GM12878 (cell line): ENCODE measurements around the gene RPS10. TPM values are rescaled to one million over a fixed set of nuclear protein-coding genes. Genes with fewer than 3 reads are reported as not detected.

ENCODE experiments used
- ATAC-seq: fragments of 200-7000 bp; cut with Tn5 transposase; 3 replicates; pipeline ENCODE4 v1.9.1; 2020; ENCODE audit warnings: mild to moderate bottlenecking, moderate library complexity
- BruUV-seq: library from RNA; stranded (reverse); fragments of 400-500 nt; replicated peaks from 2 replicates; lab custom pipeline; 2021; lab: Mats Ljungman, UMichigan
- CTCF ChIA-PET: fragments of 300-600 bp; sonication (Branson Sonifier 250); formaldehyde crosslinking; extraction: SDS; loops from one replicate; lab custom pipeline; 2021; ENCODE audit warnings: inconsistent platforms; lab: Yijun Ruan, JAX
- POLR2A ChIA-PET: fragments of 350-600 bp; formaldehyde crosslinking; extraction: SDS; loops from one replicate; lab custom pipeline; 2021; ENCODE audit warnings: inconsistent platforms; lab: Charles Lee
- RAD21 ChIA-PET: fragments of 300-600 bp; sonication (Branson Sonifier 250); formaldehyde crosslinking; loops from one replicate; lab custom pipeline; 2023; ENCODE audit warnings: antibody characterized with exemption; ENCODE audit not compliant: unreplicated experiment; lab: Charles Lee
- SMC1A ChIA-PET: fragments of 300-600 bp; sonication (Branson Sonifier 250); formaldehyde crosslinking; loops from one replicate; lab custom pipeline; 2023; ENCODE audit not compliant: unreplicated experiment, uncharacterized antibody; lab: Charles Lee
- DNase-seq: peaks from one replicate; pipeline ENCODE4 v3.0.0-alpha.2; 2011; ENCODE audit warnings: low read depth, low spot score
- FAIRE-seq: peaks from 3 replicates; lab custom pipeline; 2011; peaks lifted over from hg19 to GRCh38; lab: Jason Lieb, UNC
- H2AFZ ChIP-seq: 2 replicates; pipeline ENCODE4 v1.6.0; 2011; ENCODE audit warnings: low read depth, low read length, control low read depth; ENCODE audit not compliant: control insufficient read depth
- H3K27ac ChIP-seq: 2 replicates; pipeline ENCODE4 v1.5.1; 2011; ENCODE audit warnings: control low read depth; ENCODE audit not compliant: control insufficient read depth, insufficient read depth
- H3K27me3 ChIP-seq, 2 experiments: replicated peaks in 1 of 2; 2 replicates each; pipeline versions ENCODE4 v1.6.0 to v1.6.1; 2011; ENCODE audit warnings: low read length in 1 of 2; ENCODE audit not compliant: control insufficient read depth in 2 of 2, insufficient read depth in 2 of 2
- H3K36me3 ChIP-seq, 2 experiments: 2 replicates each; pipeline ENCODE4 v1.5.1; 2011; ENCODE audit warnings: low read length in 1 of 2; ENCODE audit not compliant: control insufficient read depth in 2 of 2, insufficient read depth in 2 of 2
- H3K4me1 ChIP-seq: 2 replicates; pipeline ENCODE4 v1.6.1; 2011; ENCODE audit warnings: mild to moderate bottlenecking, low read length, moderate library complexity, mixed read lengths; ENCODE audit not compliant: control insufficient read depth, insufficient read depth
- H3K4me2 ChIP-seq: 2 replicates; pipeline ENCODE4 v1.6.0; 2011; ENCODE audit warnings: control low read depth; ENCODE audit not compliant: control insufficient read depth, insufficient read depth
- H3K4me3 ChIP-seq: fragments of 200-600 bp; sonication (generic); 2 replicates; pipeline ENCODE4 v1.5.1; 2016
- H3K79me2 ChIP-seq: 2 replicates; pipeline ENCODE4 v1.6.0; 2011; ENCODE audit warnings: low read length; ENCODE audit not compliant: control insufficient read depth, insufficient read depth
- H3K9ac ChIP-seq: 2 replicates; pipeline ENCODE4 v1.8.0; 2011; ENCODE audit warnings: low read length, control low read depth, mixed read lengths; ENCODE audit not compliant: control insufficient read depth, insufficient read depth
- H3K9me3 ChIP-seq: replicated peaks from 3 replicates; pipeline ENCODE4 v1.5.1; 2011; ENCODE audit warnings: mild to moderate bottlenecking, low read length; ENCODE audit not compliant: control insufficient read depth, insufficient read depth
- H4K20me1 ChIP-seq: 2 replicates; pipeline ENCODE4 v1.6.0; 2011; ENCODE audit not compliant: control insufficient read depth, insufficient read depth
- CTCF ChIP-seq, 3 experiments: IDR thresholded peaks in 2 of 3; conservative IDR thresholded peaks in 1 of 3; 2 replicates each; pipeline ENCODE4 v1.5.1; 2011; ENCODE audit warnings: low read depth in 3 of 3, low read length in 3 of 3, mild to moderate bottlenecking in 3 of 3, control low read depth in 2 of 3, moderate library complexity in 2 of 3, inconsistent platforms in 1 of 3, mixed read lengths in 1 of 3; ENCODE audit not compliant: control insufficient read depth in 2 of 3, insufficient read depth in 1 of 3; ENCODE audit errors: extremely low read depth in 1 of 3
- HDAC6 ChIP-seq: fragments of 200-600 bp; sonication (generic); IDR thresholded peaks from one replicate; pipeline ENCODE4 v1.8.0; 2017; ENCODE audit warnings: antibody characterized with exemption; ENCODE audit not compliant: unreplicated experiment
- MAX ChIP-seq: IDR thresholded peaks from 2 replicates; pipeline ENCODE4 v1.6.1; 2012; ENCODE audit warnings: low read depth, low read length, improper control_type of control experiment
- MEF2B ChIP-seq: fragments of 450-650 bp; IDR thresholded peaks from 2 replicates; pipeline ENCODE4 v1.6.1; 2018; ENCODE audit warnings: mild to moderate bottlenecking, moderate library complexity; ENCODE audit not compliant: partially characterized antibody, poor library complexity, severe bottlenecking
- MYC ChIP-seq: IDR thresholded peaks from 2 replicates; pipeline ENCODE4 v1.6.1; 2011; ENCODE audit warnings: mild to moderate bottlenecking, low read length, moderate library complexity, inconsistent platforms; ENCODE audit not compliant: insufficient read depth, insufficient replicate concordance, insufficient read length, severe bottlenecking
- NFXL1 ChIP-seq: fragments of 450-650 bp; IDR thresholded peaks from 2 replicates; pipeline ENCODE4 v1.6.1; 2017; ENCODE audit warnings: antibody characterized with exemption, mild to moderate bottlenecking, borderline replicate concordance
- PML ChIP-seq: IDR thresholded peaks from 2 replicates; pipeline ENCODE4 v1.6.1; 2012; ENCODE audit warnings: low read length, inconsistent platforms
- RAD51 ChIP-seq: fragments of 450-650 bp; IDR thresholded peaks from 2 replicates; pipeline ENCODE4 v1.6.1; 2016; ENCODE audit warnings: moderate library complexity, mild to moderate bottlenecking, inconsistent platforms
- RBBP5 ChIP-seq: fragments of 200-600 bp; sonication (generic); conservative IDR thresholded peaks from 2 replicates; pipeline ENCODE4 v1.6.1; 2016
- RFX5 ChIP-seq: IDR thresholded peaks from 2 replicates; pipeline ENCODE4 v1.6.1; 2011; ENCODE audit warnings: low read depth, low read length, improper control_type of control experiment
- TCF12 ChIP-seq: IDR thresholded peaks from 2 replicates; pipeline ENCODE4 v1.6.1; 2011; ENCODE audit warnings: low read depth, mild to moderate bottlenecking, low read length
- WGBS: methylation state at CpG from one replicate; pipeline ENCODE4 v1.1.6; 2016; ENCODE audit warnings: low lambda C conversion rate; ENCODE audit not compliant: insufficient replicate concordance, insufficient coverage; ENCODE audit errors: missing lambda C conversion rate; 5-methylcytosine and 5-hydroxymethylcytosine counted together
- in situ Hi-C: fragments of 300-500 bp; cut with MboI; formaldehyde crosslinking; loops from 9 replicates; pipeline ENCODE4 v1.14.3; 2018; ENCODE audit warnings: mixed read lengths
- intact Hi-C: fragments of 100-400 bp; cut with micrococcal nuclease; formaldehyde crosslinking; loops from one replicate; pipeline ENCODE4 v1.14.2; 2022; ENCODE audit not compliant: unreplicated experiment
- polyA plus RNA-seq, 11 experiments: library from polyadenylated mRNA; depleted of rRNA in 4 of 11; unstranded in 6 of 11; stranded (reverse) in 5 of 11; fragments of >200 nt; fragmentation: Nextera tagmentation in 4 of 11; fragmentation: Illumina TruSeq in 1 of 11; extraction: Ambion mirVana in 4 of 11; extraction: Trizol in 1 of 11; gene quantifications; 1 replicate in 1 of 11; 2 replicates in 10 of 11; pipeline versions ENCODE4 v1.2.1 to v1.2.3, GENCODE V29; 2011 to 2016; ENCODE audit warnings: inconsistent platforms in 2 of 11, missing spikeins in 2 of 11, low read depth in 1 of 11
- total RNA-seq, 4 experiments: library from RNA; depleted of rRNA in 3 of 4; stranded (reverse); fragments of >200 nt in 3 of 4; fragmentation: Illumina TruSeq in 1 of 4; extraction: Trizol in 1 of 4; gene quantifications; 2 replicates each; pipeline versions ENCODE4 v1.2.1 to v1.2.3, GENCODE V29; 2013 to 2021

Gene RPS10
- total and polyA plus RNA-seq, 10 of the 15 experiments (the other 5 are each of a cell fraction or from before 2014, with no cell fraction given), result 1,546 to 3,970 (median 2,813) TPM

GRCh38 chr6:34451192-34451591 lies 25.3 kb upstream of the RPS10 start:
- DNase-seq (no peak), FAIRE-seq (no peak), ATAC-seq (no peak)
- in situ Hi-C loops (loop anchor here (10.0 kb wide), 1 partner anchor 684 kb away; no protein-coding TSS in a partner anchor), intact Hi-C loops (no loop called here)
- H2AFZ ChIP-seq, result no peak overlapping the region
- no peaks in the 10 kb centered on the region for H3K79me2 ChIP-seq
- no peaks in the 10 kb centered on the region for H4K20me1 ChIP-seq
- BruUV-seq, result no TSS peak
- ChIA-PET RAD21 (no interaction called here), SMC1A (interaction anchor here (0.6 kb wide), 1 partner anchor 420 kb away, joined by 3 read pairs; no protein-coding TSS in a partner anchor), POLR2A (no interaction called here), CTCF (interaction anchor here (1.0 kb wide), 1 partner anchor 9 kb away, joined by 3 read pairs; no protein-coding TSS in a partner anchor)
- no peak overlapping the region for H3K27ac ChIP-seq
- H3K4me1 ChIP-seq, result no peaks in the 10 kb centered on the region
- no peaks in the 10 kb centered on the region for H3K27me3 ChIP-seq
- no peak overlapping the region for H3K4me2 ChIP-seq
- TF ChIP-seq NFXL1 (no peak), MEF2B (no peak), RAD51 (no peak), MYC (no peak), HDAC6 (no peak), RFX5 (no peak), RBBP5 (no peak), TCF12 (no peak), MAX (no peak), PML (no peak), CTCF (IDR thresholded peaks at IDR 0.05 in 2 of 3, conservative IDR thresholded peaks at IDR 0.05 in 1 of 3; ENCODE audit: control insufficient read depth in 2 of 3, extremely low read depth in 1 of 3, insufficient read depth in 1 of 3, low read depth in 3 of 3, low read length in 3 of 3) (no peak)
- no peaks in the 10 kb centered on the region for H3K9me3 ChIP-seq
- 93% methylated on average over 1 of the region's 1 CpG for WGBS
- H3K4me3 ChIP-seq, result no peak overlapping the region
- no peak overlapping the region for H3K9ac ChIP-seq
- no peaks in the 10 kb centered on the region for H3K36me3 ChIP-seq
